Measurements from ENCODE around the gene SOWAHB. TPM values are rescaled to one million over a fixed set of nuclear protein-coding genes. Genes with fewer than 3 reads are reported as not detected.
A peak's percentile ranks its signal among the peaks of the same experiment; 100 is the strongest.

Gene SOWAHB, protein sequence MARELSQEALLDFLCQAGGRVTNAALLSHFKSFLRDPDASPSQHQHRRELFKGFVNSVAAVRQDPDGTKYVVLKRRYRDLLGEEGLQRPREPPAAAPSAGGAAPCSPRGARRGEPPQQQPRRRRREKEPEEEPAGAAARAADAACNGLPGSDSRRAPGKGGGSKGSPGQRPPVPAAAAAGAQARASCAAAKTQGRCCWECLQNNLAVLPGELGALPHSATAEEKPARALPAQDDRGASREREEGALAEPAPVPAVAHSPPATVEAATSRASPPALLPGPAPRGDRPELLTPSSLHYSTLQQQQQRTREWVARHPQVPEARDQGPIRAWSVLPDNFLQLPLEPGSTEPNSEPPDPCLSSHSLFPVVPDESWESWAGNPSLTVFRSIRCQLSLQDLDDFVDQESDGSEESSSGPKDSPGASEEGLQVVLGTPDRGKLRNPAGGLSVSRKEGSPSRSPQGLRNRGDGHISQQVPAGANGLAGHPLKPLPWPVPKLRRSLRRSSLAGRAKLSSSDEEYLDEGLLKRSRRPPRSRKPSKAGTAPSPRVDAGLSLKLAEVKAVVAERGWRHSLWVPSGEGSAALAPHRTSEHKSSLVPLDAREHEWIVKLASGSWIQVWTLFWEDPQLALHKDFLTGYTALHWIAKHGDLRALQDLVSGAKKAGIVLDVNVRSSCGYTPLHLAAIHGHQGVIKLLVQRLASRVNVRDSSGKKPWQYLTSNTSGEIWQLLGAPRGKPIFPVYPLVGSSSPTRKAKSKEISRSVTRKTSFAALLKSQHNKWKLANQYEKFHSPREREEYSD
- polyA plus RNA-seq (ENCODE audit: insufficient read depth in 1 of 5, insufficient read length in 5 of 5, low replicate concordance in 1 of 5), result 1 to 10 TPM; 2.6 to 3.7 (median 3.2) TPM
- long read RNA-seq, donor 1, transcript SOWAHB-201 (1 exons, 3,220 nt), result major isoform, 5 of 5 reads
- long read RNA-seq, donor 1, partial matches to known transcripts, result 0 of 5 reads
- long read RNA-seq, donor 1, other reads (novel, unspliced or antisense), result 0 of 5 reads
- long read RNA-seq, donor 2, partial matches to known transcripts, result 0 of 1 reads
- long read RNA-seq, donor 2, other reads (novel, unspliced or antisense), result 0 of 1 reads
- long read RNA-seq, donor 3, partial matches to known transcripts, result 0 of 1 reads
- long read RNA-seq, donor 3, other reads (novel, unspliced or antisense), result 0 of 1 reads
- long read RNA-seq, donor 4, partial matches to known transcripts, result 0 of 1 reads
- long read RNA-seq, donor 4, other reads (novel, unspliced or antisense), result 0 of 1 reads
- long read RNA-seq, donor 5, transcript SOWAHB-201 (1 exons, 3,220 nt), result major isoform, 6 of 6 reads
- long read RNA-seq, donor 5, partial matches to known transcripts, result 0 of 6 reads
- long read RNA-seq, donor 5, other reads (novel, unspliced or antisense), result 0 of 6 reads
- long read RNA-seq, donor 6, partial matches to known transcripts, result 0 of 4 reads
- long read RNA-seq, donor 6, other reads (novel, unspliced or antisense), result 0 of 4 reads
- long read RNA-seq, donor 7, partial matches to known transcripts, result 0 of 1 reads
- long read RNA-seq, donor 7, other reads (novel, unspliced or antisense), result 0 of 1 reads
- long read RNA-seq, donor 8, result 0 reads

DNA sequence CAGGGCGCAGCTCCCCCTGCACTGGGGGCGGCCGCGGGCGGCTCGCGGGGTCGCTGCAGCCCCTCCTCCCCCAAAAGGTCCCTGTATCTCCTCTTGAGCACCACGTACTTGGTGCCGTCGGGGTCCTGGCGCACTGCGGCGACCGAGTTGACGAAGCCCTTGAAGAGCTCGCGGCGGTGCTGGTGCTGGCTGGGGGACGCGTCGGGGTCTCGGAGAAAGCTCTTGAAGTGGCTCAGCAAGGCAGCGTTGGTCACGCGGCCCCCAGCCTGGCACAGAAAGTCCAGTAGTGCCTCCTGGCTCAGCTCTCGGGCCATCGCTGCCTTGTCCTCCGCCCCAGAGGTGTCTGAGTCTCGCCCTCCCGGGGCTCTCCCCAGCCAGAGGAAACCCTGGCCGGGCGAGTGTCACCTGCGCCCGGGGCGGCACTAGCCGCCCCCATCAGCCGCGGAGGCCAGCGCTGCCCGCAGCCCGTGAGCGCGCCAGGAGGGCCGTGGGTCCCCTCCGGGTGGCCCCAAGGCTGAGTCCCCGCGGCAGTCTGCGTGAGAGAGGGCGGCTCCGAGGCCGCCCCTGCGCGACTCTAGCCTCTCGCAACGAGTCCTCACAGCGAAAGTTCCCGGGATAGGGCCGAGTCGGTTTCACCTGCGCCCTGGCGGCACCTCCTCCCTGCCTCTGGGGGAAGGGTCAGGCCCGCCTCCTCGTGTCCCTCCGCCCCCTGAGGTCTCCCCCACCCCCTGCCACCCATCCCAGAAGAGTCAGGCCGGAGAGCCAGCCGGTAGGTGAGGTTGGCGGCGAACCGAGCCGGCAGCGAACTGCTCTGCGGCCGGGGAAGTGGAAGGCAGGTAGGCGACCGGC lies at the start of gene SOWAHB:
TSS of gene SOWAHB (minus strand) at position 609 of the 849 bp plus-strand sequence. CDS start at position 314, 295 bp downstream.
- DNase-seq, result peak; percentile 52 to 66

DNA sequence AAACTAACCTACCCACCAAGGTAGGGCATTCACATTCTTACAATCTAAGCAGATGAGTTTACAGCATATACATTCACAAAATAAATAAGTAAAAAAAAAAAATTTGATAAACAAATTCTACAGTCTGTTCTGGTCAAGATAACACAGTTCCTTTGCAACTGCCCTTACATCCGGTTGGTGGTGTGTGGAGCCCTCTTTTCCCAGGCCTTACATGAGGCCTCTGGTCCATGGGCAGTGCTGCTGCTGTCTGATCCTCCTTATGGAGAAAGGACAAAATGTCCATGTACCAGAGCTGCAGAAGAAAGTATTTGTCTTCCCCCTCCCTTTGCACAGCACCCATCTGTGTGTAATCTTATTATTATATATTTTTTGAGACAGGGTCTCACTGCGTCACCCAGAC lies 49.4 kb upstream of the SOWAHB start:
- no peak for DNase-seq

DNA sequence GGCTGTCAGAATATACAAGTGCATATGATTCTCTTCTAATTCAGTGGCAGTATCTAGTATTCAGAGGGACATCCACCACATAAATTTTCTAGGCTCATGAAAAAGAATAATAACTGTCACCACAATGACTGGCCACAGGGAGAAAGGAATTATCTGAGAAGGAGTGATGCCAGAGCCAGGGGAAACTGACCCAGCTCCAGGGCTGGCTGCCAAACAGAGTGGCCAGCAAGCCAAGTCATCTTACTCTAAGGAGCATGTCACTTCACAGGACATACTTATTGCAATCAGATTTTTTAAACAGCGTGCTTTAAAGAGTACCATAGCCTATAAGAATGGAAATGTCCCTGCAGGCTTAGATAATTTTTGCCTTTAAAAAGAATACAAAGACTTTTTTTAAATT lies 45.8 kb upstream of the SOWAHB start:
- DNase-seq, result no peak

DNA sequence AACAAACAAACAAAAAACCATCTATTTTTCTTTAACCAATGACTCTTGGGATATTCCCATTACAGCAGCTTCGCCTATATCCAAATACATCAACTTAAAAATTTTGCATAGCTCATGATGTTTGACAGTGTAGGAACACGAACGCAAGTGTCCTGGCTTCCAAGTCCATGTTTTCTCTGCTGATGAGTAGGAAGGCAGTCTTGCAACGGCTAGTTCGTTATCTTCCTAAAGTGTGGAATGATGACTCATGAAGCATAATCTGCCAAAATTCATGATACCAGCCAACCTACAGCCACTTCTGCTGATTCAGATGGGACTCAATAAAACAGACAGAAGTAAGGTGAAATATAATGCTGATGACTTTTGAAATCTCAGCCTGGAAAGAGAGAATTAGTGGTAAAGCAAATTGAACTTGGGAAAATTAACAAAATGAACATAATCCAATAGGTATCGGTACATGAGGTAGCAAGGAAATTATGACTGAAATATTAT lies 45.2 kb upstream of the SOWAHB start:
- no peak for DNase-seq

DNA sequence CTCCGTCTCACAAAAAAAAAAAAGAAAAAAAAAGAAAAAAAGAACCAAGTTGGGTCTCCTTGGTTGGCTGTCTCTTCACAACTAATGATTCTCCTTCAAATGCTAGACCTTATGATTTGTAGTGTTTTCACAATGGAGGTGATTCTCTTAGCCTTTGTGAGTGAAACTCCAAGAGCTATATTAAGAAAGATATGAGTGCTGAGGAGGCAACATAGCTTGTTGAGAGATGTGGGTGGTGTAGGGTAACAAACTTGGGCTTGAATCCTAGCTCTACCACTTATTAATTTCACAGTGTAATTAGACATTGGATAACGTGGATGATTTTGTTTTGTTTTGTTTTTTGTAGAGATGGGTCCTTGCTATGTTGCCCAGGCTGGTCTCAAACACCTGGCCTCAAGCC lies 41.2 kb upstream of the SOWAHB start:
- no peak for DNase-seq

DNA sequence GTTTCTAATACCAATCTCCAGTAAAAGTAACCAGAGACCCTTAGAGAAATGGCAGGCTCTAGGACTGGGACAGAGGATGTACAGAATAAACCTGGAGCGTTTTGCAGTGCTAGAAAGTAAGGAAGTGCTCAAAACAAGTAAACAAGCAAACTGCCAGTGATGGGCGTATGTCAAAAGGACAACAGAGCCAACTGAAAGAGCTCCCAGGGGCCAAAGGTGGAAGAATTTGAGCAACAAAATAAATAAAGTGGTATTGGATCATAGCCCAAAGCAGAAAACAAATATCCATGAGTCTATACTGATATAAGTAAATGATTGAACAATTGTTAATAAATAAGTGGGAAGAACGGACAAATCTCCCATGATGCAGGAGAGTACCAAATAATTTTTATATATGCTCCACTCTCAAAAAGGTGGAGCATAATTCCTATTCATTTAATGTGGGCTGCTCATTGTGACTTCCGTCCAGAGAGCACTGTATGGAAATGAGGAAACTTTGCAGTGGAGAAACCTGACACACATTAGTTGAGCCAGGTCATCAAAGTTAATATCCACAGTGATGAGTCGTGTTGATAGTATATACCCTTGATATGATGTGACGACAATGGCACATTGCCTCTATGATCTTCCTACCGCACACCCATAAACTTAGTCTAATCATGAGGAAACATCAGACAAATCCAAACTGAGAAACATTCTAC lies 33.8 kb upstream of the SOWAHB start:
- no peak for DNase-seq

DNA sequence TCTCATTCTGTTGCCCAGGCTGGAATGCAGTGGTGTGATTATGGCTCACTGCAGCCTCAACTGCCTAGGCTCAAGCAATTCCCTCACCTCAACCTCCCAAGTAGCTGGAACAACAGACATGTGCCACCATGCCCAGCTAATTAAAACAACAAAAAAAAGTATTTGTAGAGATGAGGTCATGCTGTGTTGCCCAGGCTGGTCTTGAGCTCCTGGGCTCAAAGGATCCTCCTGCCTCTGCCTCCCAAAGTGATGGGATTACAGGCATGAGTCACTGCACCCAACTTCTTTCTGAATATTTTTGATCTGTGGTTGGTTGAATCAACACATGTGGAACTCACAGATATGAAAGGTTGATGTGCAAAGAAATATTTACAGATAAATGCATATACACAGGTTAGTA lies 33.1 kb upstream of the SOWAHB start:
- DNase-seq, result no peak

DNA sequence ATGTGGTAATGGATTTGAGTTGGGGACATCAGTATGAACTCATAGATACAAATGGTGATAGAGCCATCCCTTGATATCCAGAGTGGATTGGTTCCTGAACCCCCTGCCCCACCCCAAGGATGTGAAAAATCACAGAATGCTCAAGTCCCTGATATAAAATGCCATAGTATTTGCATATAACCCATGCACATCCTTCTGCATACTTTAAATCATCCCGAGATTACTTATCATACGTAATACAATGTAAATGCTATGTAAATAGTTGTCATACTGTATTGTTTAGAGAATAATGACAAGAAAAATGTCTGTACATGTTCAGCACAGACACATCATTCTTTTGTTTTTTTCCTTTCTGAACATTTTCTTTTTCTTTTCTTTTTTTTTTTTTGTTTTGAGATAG lies 32.7 kb upstream of the SOWAHB start:
- no peak for DNase-seq

DNA sequence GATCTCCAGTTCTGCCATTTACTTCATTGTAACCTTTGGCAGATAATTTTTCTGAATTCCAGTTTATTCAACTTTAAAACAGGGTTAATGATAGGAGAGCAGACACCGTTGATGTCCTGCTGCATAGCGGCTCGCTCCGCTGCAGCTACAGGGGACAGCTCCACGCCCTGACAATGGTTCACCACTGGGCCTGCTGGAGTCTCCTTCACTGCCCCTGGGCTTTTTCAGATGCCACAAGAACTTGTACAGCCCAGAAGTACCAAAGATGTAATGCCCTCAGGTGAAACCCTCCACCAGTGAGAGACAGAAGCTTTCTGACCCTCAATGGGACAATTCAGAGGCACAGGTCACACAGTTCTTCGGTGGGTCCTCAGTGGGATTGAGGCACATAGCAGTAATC lies 28.9 kb upstream of the SOWAHB start:
- no peak for DNase-seq

DNA sequence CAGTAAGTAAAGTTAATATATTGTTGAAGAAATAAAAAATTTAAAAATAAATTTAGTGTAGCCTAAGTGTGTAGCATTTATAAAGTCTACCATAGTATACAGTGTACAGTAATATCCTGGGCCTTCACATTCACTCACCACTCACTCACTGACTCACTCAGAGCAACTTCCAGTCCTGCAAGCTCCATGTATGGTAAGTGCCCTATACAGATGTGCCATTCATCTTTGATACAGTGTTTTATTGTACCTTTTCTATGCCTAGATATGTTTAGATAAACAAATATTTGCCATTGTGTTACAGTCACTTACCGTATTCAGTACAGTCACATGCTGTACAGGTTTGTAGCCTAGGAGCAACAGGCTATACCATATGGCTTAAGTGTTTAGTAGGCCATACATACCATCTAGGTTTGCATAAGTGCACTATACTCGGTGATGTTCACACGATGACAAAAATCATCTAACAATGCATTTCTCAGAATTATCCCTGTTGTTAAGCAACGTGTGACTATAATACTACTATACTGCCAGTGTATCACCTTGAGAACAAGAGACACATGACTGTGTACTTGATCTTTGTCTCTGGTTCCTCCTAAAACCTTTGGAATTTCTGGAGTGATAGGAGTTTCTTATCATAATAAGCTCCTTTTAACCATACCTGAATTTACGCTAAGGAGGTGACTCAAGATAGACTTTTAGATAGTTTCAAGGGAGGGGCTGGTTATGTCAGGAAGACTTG lies 25.8 kb upstream of the SOWAHB start:
- DNase-seq, result no peak

DNA sequence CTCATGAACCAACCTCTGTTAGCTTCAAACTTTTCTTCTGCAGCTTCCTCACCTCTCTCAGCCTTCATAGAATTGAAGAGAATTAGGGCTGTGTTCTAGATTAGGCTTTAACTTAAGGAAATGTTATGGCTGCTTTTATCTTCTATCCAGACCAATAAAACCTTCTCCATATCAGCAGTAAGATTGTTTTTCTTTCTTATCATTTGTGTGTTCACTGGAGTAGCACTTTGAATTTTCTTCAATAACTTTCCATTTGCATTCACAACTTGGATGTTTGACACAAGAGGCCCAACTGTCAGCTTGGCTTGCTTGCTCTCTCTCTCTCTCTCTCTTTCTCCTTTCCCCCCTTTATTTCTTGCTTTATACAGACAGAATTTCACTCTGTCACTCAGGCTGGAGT lies 22.8 kb upstream of the SOWAHB start:
- no peak for DNase-seq

DNA sequence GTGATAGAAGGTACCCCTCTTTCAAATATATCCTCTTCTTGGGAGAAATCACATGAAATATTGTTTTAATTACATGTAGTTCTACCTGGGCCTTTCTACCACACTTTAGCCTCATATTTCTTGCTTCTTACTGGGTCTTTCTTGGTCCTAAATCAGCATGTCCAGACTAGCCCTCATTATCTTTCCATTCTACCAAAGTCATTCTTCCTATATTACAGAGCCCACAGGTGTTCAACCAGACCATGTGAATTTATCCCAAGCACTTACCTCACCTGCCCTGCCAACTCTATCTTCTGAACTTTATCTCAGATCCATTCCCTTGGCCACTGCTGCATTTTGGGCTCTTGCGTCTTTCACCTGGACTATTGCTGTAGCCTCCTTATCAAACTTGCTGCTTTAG lies 11.8 kb upstream of the SOWAHB start:
- no peak for DNase-seq

DNA sequence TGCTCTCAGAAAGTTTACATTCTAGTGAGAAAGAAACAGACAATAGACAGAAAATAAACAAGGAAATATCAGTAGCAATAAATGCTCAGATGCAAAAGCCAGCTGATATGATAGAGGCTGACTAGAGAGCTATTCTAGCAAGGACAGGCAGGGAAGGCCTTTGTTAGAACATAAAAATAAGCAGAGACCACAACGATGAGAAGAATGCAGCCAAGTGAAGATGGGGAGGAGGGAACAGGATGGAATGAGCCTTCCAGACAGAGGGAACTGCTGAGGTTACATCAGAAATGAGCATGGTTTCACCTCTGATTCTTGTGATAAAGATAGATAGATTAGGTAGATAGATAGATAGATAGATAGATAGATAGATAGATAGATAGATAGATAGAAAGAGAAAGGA lies 7.6 kb upstream of the SOWAHB start:
- DNase-seq, result no peak

DNA sequence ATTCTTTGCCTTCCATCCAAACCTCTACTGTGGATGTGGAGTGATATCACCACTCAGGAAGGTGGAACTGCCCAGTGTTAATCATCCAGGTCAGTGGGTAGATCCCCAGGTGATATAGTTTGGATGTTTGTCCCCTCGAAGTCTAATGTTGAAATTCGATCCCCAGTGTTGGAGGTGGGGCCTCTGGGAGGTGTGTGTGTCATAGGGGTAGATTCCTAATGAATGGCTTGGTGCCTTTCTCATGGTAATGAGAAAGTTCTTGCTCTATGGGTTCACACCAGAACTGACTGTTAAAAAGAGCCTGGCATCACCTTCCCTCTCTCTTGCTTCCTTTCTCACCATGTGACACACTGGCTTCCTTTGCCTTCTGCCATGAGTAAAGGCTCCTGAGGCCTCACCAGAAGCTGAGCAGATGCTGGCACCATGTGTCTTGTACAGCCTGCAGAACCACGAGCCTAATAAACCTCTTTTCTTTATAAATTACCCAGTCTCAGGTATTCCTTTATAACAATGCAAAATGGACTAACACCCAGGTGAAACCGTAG lies 6.8 kb upstream of the SOWAHB start:
- no peak for DNase-seq

DNA sequence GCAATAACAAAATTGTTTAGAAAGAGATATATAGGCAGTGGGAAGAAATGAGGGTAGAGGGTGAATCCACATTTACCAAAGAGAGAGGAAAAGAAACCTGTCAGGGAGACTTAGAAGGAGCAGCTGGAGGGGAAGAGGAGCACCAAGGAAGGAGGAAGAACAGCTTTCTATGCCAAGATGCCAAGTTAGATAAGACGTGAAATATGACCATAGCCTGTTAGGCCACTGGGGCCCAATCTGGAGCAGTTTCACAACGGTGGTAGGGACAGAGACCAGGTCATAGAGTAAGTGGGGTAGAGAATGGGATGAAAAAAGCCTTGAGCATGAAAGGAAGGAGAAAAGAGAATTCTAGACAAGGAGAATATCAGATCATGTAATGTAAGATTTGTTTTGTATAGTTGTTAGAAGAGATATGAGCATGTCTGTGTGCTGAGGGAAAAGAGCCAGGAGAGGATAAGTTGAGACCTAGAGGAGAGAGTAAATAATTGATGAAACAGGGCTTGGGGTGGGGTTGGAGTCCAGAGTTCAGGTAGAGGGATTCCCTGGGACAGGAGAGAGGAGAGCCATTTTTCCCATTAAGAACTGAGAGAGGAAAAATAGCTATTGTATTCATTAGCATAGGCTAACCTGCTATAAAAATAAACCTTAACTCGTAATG lies 4.4 kb upstream of the SOWAHB start:
- no peak for DNase-seq

DNA sequence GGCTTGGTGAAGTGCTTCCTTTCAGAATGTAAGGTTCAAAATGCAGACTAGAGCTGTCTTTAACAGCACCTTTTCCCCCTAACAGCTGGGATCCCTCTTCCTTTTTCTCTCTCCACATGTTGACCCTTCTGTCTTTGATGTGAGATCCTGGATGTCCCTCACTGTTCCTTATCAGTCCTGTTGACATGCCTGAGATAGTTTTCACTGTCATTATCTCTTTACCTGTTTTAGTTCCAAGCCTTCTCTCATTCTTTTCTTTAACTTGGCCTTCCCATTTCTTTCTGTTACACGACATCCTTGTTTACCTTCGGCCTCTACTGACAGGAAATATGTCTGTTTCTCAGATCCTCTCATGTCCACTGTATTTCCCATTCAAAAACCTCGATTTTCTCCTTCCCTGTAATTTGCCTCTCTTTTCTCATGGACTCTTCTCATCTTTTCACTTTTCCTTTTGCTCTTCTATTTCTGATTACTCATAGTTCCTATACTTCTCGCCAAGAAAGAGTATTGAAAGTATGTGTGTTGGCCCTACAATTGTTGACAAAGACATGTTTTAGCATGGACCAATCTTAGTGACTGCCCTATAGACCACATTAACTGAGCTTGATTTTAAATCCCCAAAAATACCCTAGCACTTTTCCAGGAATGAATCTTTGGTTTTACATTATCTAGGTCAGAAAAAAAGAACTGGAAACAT lies 1.2 kb upstream of the SOWAHB start:
- no peak for DNase-seq

DNA sequence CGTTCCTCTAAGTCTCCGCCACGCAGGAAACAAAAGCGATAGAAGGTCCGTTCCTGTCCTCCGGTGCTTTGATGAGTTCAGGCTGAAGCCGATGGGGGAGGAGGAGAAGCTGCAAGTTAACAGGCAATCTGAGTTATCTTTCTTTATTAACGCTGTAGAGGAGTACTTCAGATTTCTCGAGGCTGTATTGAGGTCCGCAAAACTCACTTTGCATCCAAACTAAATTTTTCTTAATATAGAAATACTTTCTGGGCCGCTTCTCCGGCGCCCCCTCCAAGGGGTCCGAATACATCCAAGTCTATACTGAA lies 395 bp upstream of the SOWAHB start:
- no peak for DNase-seq
